Measurements from ENCODE around the gene CRTC3.

GRCh38 chr15:90691982-90692773 lies 162.5 kb downstream of the CRTC3 start:
- no peak for TF ChIP-seq CTCF (conservative IDR thresholded peaks at IDR 0.05; ENCODE audit: low read length)
- TF ChIP-seq EZH2phosphoT487 (IDR thresholded peaks at IDR 0.05; ENCODE audit: borderline replicate concordance, low read depth, low read length) = no peak

Measured in OCI-LY7 (cell line).